GM06990 (cell line): ENCODE measurements around the gene C1QL4.
A peak's percentile ranks its signal among the peaks of the same experiment; 100 is the strongest.

Source experiments
- DNase-seq: peaks from one replicate; pipeline ENCODE4 v3.0.0-alpha.2; 2011; ENCODE audit not compliant: insufficient read length; ENCODE audit errors: extremely low read depth
- H3K27me3 ChIP-seq: replicated peaks from 2 replicates; pipeline ENCODE4 v1.6.0; 2011; ENCODE audit warnings: low read length; ENCODE audit not compliant: control insufficient read depth, insufficient read depth
- H3K36me3 ChIP-seq: 2 replicates; pipeline ENCODE4 v1.5.1; 2011; ENCODE audit warnings: low read length; ENCODE audit not compliant: control insufficient read depth, insufficient read depth
- H3K4me3 ChIP-seq: replicated peaks from 2 replicates; pipeline ENCODE4 v1.5.1; 2011; ENCODE audit warnings: low read depth, mild to moderate bottlenecking, control low read depth, low read length
- TF ChIP-seq, protein P1 (sequence below): IDR thresholded peaks from 2 replicates; pipeline ENCODE4 v1.5.1; 2011; ENCODE audit warnings: low read length, control low read depth, mild to moderate bottlenecking, inconsistent platforms; ENCODE audit not compliant: insufficient read depth, poor library complexity, severe bottlenecking

C1QL4 gene

DNA sequence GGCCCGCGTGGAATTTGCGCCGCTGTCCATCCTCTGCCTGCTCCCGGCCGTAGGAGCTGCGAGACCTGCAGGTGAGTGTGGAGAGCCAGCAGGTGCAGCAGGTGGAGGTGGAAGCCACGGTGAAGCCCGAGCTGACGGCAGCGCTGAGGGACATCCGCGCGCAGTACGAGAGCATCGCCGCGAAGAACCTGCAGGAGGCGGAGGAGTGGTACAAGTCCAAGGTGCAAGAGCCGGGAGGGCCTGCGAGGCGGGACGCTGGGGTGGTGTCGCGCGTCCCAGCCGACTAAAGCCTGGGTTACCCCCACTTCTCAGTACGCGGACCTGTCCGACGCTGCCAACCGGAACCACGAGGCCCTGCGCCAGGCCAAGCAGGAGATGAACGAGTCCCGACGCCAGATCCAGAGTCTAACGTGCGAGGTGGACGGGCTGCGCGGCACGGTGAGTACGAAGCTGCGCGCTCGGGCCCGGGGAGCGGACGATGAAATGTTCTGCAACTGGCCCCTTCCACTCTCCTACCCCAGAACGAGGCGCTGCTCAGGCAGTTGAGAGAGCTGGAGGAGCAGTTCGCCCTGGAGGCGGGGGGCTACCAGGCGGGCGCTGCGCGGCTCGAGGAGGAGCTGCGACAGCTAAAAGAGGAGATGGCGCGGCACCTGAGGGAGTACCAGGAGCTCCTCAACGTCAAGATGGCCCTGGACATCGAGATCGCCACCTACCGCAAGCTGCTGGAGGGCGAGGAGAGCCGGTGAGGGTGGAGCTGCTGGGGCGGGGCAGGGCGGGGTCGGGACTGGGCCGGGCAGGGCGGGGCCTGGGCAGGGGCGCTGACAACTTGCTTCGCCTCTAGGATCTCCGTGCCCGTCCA is 39.9 kb downstream of the C1QL4 start:
- DNase-seq: peak; percentile 58
- H3K27me3 ChIP-seq: peaks cover 6% of the 10 kb centered on the region; the same call in 1 of the 2 replicates

DNA sequence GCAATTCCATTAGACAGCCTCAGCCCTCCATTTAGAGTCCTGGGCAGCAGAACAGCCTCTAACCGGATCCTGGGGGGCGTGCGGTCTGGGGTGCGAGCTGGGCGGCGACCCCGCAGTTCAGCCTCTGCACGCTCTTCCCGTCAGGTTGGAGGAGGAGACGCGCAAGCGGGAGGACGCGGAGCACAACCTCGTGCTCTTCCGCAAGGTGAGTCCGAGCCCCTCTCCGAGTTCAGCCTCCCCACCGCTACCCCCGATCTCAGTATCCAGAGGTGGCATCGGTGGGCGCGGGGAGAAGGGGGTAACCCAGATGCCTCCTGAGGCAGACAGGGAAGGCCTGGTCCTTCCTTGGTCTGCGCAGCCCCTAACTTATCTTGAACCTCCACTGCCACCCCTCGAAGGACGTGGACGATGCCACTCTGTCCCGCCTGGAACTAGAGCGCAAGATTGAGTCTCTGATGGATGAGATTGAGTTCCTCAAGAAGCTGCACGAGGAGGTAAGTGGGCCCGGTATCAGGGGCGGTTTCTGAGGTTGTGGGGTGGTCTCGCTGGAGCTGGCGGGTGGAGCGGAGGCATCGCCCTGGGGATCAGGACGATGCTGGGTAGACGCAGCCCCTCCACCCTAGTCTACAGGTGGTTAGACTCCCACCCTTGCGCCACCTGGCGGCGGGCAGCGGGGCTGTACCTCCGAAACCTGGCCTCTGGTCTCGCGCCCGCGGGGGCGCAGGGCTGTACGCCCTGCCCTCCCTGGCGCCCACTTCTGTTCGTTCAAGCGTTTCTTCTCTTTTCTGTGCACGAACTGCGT is 40.8 kb downstream of the C1QL4 start:
- Histone ChIP-seq H3K36me3 (no peaks in the 10 kb centered on the region), H3K4me3 (peak overlapping the region; percentile 40; the same call in 1 of the 2 replicates), H3K27me3 (peaks cover 6% of the 10 kb centered on the region; the same call in 1 of the 2 replicates)
- TF ChIP-seq, protein P1, sequence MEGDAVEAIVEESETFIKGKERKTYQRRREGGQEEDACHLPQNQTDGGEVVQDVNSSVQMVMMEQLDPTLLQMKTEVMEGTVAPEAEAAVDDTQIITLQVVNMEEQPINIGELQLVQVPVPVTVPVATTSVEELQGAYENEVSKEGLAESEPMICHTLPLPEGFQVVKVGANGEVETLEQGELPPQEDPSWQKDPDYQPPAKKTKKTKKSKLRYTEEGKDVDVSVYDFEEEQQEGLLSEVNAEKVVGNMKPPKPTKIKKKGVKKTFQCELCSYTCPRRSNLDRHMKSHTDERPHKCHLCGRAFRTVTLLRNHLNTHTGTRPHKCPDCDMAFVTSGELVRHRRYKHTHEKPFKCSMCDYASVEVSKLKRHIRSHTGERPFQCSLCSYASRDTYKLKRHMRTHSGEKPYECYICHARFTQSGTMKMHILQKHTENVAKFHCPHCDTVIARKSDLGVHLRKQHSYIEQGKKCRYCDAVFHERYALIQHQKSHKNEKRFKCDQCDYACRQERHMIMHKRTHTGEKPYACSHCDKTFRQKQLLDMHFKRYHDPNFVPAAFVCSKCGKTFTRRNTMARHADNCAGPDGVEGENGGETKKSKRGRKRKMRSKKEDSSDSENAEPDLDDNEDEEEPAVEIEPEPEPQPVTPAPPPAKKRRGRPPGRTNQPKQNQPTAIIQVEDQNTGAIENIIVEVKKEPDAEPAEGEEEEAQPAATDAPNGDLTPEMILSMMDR: peak; percentile 94
- peak; percentile 62 for DNase-seq

More for the DNA sequence above, 39.9 kb downstream of the C1QL4 start:
- H3K36me3 ChIP-seq: no peaks in the 10 kb centered on the region
- TF ChIP-seq, protein P1: peak; percentile 25
- H3K4me3 ChIP-seq: peak overlapping the region; percentile 40

DNA sequence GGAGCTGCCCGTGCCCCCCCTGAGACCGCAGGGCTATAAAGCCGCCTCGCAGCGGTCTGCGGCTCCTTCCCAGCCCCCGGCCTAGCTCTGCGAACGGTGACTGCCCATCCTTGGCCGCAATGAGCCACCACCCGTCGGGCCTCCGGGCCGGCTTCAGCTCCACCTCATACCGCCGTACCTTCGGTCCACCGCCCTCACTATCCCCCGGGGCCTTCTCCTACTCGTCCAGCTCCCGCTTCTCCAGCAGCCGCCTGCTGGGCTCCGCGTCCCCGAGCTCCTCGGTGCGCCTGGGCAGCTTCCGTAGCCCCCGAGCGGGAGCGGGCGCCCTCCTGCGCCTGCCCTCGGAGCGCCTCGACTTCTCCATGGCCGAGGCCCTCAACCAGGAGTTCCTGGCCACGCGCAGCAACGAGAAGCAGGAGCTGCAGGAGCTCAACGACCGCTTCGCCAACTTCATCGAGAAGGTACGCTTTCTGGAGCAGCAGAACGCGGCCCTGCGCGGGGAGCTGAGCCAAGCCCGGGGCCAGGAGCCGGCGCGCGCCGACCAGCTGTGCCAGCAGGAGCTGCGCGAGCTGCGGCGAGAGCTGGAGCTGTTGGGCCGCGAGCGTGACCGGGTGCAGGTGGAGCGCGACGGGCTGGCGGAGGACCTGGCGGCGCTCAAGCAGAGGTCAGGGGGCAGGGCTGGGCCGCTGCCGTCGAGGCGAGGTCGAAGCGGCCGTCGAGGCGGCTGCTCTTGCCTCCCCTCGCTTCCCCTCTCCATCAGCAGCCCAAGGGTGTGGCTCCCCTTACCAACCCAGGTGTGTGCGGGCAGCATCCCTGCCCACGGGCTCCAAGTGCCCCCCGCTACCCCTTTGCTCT is 41.7 kb downstream of the C1QL4 start, which contains the start of gene PRPH:
PRPH (plus strand) TSS at position 66 of the 855 bp plus-strand sequence; CDS start at position 120, 54 bp downstream.
- Histone ChIP-seq H3K27me3 (peaks cover 6% of the 10 kb centered on the region; the same call in 1 of the 2 replicates), H3K4me3 (no peak within 1 kb of the TSS), H3K36me3 (no peaks in the 10 kb centered on the region)
- TF ChIP-seq, protein P1: peak; percentile 4
- DNase-seq: peak; percentile 28

DNA sequence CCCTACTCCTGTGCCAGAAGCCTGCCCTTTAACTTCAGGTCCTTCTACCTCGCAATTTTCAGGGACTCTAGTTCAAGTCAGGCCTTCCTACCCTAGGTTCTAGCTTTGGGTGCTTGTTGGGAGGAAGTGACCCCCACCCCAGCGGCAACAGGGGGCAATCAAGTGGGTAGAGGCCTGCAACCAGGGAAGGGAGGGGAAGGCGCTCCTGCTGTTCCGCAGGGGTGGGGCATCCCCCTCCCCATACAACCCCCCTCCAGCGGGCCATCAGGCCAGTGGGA is 42.2 kb downstream of the C1QL4 start:
- DNase-seq: no peak
- Histone ChIP-seq H3K27me3 (peaks cover 6% of the 10 kb centered on the region; the same call in 1 of the 2 replicates), H3K4me3 (no peak overlapping the region), H3K36me3 (no peaks in the 10 kb centered on the region)
- TF ChIP-seq, protein P1: no peak

DNA sequence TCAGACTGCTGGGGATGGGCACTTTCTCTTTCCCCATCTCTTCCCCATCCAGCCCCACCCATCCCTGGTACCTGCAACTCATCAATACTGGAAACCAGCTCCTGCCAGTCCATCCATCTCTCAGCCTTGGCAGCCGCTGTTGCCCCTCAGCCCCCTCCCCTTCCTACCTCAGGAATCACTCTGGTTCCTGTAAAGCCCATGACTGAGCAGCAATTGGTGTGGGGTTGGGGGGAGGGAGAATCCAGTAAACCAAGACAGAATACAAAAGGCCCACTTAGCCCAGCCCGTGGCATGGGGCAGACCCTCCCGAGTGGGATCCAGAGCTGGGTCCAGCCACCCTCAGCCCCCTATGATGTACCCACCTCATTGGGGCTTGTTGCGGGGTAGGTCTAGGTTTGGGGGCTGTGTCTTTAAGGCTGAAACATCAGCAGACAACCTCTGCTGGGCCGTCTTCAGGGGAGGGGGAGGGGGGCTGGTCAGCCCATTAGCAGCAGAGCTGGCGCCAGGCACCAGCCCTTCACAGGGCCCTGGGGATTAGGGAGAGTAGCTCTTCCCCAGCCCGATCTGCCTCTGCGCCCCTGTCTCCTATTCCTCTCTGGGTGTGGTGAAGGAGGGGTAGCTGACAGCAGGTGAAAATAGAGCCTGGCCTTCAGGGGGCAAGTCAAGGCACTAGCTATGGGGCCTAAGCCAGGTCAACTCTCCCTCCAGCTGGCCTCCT is 42.7 kb downstream of the C1QL4 start:
- DNase-seq: no peak
- H3K27me3 ChIP-seq: peaks cover 6% of the 10 kb centered on the region; the same call in 1 of the 2 replicates
- no peak overlapping the region for H3K4me3 ChIP-seq
- no peaks in the 10 kb centered on the region for H3K36me3 ChIP-seq
- TF ChIP-seq, protein P1: no peak
